Stimulated activated CD4-positive, alpha-beta T cell treated with anti-CD3 and anti-CD28 coated beads, Interleukin-12 subunit alpha, Interleukin-12 subunit beta, amount 100 ng/mL, for 48 hours (primary cell): ENCODE data around the gene ALCAM.
"Not testable (repeated sequence)": the region's sequence is repeated elsewhere in the genome, so short reads cannot be mapped to it uniquely, and the experiment has no call there.

Source experiments
- DNase-seq, 3 donors: peaks; one replicate each; pipeline ENCODE4 v3.0.0-alpha.2; 2020; ENCODE audit warnings: low read depth in 2 of 3, low spot score in 1 of 3

ALCAM gene

DNA sequence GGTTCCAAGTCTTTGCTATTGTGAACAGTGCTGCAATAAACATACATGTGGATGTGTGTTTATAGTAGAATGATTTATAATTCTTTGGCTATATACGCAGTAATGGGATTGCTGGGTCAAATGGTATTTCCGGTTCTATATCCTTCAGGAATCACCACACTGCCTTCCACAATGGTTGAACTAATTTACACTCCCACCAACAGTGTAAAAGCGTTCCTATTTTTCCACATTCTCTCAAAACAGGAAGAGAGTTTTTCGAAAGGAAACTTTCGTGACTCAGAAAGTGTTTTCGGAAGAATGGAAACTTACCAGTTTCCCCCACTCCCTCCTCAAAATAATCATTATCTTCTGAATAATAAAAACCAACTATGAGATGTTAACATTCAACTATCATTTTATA lies 205.8 kb downstream of the ALCAM start:
- DNase-seq, result no peak

DNA sequence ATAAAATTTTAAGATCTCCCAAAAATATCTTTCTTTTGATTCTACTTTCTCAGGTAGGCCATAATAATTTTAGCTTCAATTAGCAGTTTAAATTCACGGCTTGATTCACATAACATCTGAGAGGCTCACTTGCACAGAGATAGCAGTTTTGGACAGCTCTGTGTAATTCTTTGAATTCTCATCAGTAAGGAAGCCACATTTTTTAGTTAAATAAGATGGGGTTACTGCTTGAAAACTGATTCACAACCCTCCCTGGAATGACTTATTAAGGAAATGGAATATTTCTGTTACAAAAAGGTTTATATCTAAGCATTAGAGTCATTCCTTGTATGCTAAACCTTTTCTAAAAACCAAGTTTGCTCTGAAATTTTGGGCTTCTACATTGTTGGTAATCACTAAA lies 212.7 kb downstream of the ALCAM start:
- no peak for DNase-seq

DNA sequence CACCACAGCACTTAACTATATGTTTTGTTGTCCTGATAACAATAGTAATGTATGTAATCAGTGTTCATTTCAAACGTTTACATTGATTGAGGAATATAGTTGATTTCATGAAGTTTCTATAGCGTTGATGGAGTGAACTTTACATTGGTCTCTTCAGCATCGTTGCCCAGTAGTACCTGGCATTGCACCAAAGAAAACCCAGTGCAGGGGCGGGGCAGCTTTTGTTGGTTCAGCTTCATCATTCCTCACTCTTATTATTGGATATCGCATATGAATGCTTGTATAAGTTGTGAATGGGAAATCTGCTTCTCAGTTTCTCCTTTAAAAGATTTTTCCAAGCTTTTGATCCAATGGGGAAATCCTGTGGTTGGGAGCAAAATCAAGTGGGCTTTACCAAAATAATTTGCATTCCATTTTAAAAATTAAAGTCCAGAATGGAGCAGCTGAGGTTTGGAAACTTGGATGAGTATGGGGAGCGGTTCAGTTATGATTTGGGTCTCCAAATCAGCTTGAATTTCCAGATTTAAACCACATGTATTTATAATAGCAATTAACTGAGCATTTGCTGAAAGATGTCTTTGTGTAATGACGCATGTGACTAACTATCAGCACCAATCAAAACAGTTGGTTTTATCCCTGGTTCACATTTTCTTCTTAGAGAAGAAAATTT lies 213.7 kb downstream of the ALCAM start:
- DNase-seq, result no peak

DNA sequence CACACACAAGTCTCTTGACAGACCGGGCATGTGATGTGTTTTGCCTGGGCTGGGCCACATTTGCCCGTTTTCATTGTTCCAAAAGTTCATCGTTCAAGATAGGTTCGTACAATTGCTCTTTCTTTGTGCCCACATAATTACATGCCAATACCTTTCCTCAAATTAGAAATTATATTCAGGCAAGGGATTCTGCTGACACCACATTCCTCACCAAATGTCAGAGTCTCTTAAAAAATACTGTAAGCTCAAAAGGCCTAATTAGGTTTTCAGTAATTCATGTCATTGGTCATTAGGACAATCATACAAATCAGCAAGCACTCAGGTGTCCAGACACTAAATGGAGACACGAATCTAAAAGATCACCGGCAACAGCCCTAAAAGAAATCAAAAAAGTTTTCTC lies 215.3 kb downstream of the ALCAM start:
- DNase-seq, result no peak

DNA sequence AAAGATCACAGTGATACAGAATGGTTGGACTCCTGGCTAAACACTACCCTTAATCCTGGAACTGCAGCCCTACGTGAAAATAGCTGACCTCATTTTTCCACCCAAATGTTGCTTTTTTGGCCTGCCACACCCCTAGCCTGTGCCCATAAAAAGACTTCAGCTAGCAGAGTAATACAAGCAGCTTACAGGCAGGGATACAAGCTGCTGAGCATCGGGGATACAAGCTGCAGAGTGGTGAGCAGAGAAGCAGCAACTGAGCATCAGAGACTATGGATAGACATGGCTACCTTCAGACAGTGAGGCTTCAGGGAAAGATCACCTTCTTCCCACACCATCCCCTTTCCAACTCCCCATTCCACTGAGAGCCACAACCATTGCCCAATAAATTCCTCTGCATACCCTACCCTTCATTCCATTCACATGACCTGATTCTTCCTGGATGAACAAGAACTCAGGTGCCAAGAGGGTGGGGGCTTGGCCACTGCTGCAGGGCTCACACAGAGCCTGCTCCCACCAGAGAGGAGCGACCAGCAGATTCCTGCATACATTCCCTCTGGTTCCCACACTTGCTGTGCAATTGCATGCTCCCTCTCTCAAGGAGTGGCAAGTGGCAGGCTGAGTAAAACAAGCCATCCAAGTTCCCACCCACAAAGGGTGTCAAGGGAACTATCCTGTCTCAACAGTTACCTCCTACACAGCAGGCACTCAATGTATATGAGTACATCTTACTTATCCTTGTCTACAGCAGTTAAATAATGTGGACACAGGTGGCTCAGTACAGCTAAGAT lies 217.5 kb downstream of the ALCAM start:
- DNase-seq, result no peak

DNA sequence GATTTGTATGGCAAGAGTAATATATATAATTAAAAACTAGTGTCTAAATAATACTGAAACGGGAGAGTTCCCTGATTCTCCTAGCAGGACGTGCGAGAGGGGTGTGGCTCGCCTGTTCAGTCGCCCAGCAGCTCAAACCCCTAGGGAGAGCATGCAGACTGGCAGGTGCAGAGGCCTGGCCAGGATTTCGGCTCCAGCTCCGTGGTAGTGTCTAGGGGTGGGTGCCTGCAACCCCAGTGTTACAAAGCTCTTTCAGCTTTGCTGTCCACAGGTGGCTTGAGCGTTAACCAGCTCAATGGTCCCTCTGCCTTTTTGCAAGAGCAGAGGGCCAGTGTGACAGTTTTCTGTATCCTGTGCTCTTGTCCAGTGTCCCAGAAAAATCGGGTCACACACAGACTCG lies 226.6 kb downstream of the ALCAM start:
- DNase-seq, result no peak

DNA sequence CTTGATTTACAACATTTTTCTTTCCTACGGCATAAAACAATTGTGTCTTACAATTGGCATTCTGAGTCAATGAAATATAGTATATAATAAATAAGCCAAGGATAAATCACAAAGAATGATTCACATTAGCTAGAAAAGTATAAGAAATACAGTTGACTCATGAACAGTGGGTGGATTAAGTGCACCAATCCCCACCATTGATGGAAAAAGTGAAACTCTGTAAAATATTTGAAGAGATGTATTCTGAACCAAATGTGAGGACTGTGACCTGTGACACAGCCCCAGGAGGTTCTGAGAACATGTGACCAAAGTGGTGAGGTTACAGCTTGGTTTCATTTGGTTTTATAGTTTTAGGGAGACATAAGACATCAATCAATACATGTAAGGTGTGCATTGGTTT lies 227.5 kb downstream of the ALCAM start:
- DNase-seq, result no peak

DNA sequence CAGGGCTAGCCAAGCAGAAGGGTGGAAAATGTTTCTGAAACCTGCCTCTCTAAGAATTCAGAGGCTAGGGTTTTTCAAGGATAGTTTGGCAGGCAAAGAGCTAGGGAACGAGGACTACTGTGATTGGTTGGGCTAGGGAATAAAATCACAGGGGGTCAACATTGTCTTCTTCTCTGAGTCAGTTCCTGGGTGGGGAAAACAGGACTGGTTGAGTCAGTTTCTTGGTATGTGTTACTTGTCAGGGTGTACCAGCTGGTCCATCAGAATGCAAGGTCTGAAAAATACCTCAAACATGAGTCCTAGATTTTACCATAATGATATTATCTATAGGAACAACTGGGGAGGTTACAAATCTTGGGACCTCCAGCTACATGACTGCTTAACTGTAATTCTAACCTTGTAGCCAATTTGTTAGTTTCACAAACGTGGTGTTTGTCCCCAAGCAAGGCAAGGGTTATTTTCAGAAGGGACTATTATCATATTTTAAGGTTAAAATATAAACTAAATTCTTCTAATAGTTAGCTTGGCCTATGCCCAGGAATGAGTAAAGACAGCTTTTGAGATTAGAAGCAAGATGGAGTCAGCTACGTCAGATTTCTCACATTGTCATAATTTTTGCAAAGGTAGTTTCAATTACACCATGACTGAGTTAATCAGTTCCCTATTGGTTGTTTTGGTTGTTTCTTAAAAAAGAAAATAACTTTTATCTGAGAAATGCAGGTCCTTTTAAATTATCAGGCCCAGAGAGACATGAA lies 231.5 kb downstream of the ALCAM start:
- DNase-seq, result no peak

DNA sequence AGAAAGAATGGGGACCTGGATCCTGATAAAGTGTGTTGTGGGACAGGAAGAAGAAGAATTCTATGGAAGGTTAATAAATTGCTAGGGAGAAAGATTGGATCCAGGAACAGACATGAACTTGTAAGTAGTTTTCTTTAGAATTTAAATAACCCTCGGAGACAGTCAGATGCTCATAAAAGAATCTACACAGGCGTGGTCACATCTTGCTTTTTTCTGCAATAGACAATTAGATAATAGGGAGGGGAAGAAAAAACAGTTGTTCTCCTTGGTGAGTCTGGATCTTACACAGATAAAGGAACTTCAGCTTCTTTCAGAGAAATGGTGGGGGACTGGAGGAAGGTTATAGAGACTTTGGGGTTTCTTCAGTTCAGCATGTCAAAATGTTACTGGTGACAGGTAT lies 232.6 kb downstream of the ALCAM start:
- no peak for DNase-seq

DNA sequence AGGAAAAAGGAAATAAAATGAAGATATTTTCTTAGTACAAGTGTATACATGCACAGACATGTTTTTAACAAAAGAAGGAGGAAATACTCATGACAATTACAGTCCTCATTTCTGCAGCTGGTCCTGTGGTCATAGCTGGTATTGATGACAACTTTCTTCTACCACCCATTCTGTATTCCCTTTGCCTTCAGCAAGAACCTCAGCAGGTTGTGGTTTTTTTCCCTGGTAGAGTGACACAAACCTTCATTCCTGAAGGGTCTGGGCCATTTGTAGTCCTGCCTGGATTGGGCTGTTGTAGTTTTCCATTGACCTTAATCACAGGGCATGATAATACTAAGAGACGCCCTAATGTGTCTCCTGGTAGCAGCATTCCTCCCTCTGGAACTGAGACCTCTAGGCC lies 235.0 kb downstream of the ALCAM start:
- DNase-seq, result not testable (repeated sequence)

DNA sequence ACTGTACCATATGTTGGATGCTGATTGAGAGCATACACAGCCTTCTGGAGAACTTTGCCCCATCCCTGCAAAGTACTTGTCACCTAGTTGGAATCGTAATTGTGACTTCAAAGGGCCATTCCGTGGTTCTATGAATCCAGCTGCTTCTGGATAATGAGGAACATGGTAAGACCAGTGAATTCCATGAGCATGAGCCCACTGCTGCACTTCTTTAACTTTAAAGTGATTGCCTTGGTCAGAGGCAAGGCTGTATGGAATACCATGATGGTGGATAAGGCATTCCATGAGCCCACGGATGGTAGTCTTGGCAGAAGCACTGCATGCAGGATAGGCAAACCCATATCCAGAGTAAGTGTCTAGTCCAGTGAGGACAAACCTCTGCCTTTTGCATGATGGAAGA lies 235.6 kb downstream of the ALCAM start:
- not testable (repeated sequence) for DNase-seq

DNA sequence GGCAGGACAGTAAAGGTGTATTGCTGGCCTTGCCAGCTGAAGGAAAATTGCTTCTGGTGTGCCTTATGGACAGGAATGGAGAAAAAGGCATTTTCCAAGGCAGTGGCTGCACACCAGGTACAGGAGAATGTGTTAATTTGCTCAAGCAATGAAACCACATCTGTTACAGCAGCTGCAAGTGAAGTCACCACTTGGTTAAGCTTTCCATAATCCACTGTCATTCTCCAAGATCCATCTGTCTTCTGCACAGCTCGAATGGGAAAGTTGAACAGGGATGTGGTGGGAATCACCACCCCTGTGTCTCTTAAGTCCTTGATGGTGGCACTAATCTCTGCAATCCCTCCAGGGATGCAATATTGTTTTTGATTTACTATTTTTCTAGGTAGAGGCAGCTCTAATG lies 236.8 kb downstream of the ALCAM start:
- not testable (repeated sequence) for DNase-seq

DNA sequence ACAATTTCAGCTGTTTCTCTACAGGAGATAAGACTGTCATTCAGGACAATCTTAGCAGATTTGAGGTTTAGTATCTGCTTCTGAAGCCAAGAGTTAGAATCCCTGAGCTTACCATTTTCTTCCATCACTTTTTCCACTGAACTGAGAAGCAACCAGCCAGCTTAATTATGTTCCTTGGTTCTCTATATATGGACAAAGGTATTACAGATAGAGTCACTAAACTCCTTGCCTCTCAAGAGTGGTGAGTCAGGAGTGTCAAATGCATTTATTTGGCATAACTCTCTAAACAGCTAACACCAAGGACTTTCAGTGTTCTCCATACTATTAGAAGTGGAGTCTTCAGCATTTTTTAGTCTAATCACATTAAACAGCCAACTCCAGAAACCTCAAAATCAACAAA lies 239.3 kb downstream of the ALCAM start:
- no peak for DNase-seq

DNA sequence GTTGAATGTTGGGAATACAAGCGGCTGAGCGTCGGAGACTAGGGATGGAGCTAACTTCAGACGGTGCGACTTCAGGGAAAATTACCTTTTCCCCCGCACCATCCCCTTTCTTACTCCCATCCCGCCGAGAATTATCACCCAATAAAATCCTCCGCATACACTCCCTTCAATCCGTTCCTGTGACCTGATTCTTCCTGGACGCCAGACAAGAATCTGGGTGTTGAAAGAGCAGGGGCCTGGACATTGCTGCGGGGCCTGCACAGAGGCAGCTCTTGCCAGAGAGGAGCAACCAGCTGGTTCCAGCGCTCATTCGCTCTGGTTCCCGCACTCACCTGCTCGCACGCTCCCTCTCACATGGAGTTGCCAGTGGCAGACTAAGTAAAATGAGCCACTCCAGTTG lies 241.9 kb downstream of the ALCAM start:
- DNase-seq, result no peak

DNA sequence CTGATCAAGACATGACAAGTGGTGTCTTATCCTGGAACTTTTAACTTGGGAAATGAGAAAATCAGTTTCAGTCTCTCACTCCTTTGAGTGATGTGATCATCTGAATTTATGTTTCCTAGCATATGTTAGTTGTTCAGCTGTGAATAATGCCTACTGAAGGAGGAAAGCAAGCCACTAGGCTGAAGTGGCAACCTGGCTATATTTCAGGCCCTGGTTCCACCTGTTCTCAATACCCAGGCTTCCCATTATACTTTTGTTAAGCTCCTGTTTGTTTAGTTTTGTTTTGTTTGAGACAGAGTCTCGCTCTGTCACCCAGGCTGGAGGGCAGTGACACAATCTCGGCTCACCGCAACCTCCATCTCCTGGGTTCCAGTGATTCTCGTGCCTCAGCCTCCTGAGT lies 243.8 kb downstream of the ALCAM start:
- no peak for DNase-seq

DNA sequence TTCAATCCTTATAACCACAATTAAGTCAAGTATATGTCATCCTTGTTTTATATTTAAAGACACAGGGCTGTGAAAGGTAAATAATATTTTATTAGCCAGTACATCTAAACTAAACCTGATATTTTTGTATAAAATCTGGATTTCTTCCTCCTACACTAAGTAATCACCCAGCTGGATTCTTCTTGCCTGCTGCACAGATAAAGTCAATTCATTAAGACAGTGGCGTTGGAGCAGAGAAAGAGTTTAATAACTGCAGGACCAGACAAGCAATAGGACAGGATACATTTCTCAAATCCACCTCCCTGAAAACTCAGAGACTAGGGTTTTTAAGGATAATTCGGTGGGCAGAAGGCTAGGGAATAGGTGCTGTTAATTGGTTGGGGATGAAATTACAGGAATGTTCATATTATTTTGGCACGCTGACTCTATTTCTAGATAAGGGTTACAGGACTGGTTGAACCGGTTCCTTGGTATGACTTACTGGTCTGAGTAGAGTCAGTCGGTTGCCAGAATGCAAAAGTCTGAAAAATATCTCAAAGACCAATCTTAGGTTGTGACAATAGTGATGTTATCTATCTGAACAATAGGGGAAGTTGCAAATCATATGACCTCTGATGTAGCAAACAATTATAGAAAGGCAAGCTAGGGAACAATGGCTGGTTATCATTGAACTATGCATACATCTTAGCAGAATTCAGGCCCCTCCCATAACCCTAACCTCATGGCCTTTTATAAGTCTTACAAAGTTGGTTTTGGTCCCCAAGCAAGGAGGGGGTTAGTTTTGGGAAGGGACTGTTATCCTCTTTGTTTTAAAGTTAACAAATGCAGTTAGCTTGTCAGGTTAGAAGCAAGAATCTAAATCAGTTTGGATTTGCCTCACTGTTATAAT lies 244.8 kb downstream of the ALCAM start:
- DNase-seq, result no peak

DNA sequence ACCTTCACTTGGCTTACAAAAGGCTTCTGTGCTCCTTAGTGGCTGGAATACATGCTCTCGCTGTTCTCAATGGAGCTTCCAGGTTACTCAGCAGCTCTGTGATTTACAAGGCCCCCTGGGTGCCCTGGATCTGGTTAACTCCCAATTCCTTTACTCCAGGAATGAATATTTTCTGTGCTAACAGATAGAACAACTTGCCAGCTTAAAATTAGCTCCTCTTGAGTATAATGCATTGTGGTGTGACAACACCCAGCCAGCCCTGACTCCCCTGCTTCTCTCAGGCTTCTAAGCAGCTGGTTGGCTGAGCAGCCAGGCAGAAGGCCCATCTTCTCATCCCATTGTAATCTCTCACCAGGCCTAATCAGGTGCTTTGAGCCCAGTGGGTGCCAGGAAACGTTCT lies 246.4 kb downstream of the ALCAM start:
- no peak for DNase-seq

DNA sequence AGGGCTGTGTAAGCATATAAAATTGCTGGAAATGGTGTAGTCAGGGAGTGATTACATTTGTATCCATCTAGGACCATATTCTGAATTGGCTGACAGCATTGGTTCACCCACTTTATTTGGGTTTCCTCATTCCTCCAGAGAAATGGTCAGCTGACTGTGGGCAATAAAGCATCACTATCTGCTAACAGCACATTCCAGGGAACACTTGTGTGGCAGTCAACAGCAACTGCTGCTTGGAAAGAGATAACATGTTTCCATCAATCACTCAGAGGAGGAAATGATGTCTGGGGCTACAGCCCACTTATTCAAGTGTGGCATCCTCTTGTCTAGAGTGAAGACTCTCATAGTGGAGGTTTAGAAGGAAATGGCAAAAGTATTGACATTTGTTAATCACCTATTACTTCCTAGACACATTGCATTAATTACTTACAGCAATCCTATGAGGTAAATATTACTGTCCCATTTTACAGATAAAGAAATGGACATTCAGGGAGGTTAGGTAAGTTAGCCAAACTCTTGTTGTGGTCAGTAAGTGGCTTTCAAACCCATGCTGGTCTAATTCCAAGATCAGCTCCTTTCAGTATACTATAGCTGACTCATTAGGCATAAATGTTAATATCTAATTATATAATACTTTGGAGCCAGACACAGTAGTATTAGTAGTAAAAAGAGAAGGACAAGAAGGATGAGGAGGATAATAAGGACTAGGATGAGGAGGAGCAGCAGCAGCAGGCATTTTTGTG lies 247.8 kb downstream of the ALCAM start:
- DNase-seq, result no peak

DNA sequence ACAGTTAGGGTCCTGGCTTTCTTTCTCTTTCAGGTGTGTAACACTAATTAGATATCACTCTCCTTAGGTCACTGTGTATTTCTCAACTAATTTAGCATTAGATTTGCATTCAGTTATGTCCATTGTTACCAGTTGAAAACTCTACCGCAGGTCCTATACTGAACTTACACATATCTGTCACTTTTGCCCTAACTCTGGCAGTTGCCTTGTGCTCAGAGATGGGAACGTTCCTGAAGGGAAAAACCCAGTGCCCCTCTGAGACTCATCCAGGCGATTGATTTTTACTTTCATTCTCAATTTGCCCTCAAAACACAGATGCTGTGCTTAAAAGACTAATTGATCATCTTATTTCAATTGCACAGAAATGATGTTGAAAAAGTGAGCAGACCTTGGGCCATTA lies 249.1 kb downstream of the ALCAM start:
- DNase-seq, result no peak

DNA sequence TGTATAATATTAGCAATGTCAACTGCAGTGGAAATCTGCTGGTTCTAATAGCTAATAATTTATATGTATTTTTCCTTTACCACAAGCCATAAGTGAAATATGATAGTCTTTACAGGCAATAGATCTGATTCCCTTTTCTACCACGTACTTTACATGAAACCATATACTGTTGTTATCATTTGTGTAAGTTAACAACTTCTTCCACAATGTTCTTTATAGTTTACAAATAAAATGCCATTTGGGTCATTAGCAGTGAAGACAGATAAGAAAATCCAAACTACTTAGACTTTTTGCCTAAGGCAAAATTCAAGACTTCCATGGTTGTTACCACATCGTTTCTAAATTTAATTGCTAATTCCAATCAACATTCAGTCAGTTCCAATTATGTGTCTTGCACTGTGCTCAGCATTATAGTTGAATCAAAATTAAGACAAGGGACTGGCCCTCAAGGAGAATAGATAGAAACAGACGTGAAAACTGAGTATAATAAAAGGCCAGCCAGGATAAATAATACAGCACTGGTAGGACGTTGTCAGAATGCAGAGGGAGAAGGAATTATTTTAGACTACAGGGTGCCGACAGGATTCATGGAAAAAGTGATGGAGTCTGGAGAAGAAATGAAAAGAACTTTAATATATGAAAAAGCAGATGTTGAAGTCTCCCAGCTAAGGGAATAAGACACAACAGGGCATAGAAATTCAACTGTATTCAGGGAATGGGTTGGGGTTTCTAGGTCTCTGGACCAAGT lies 249.8 kb downstream of the ALCAM start:
- DNase-seq, result no peak
